ENCODE results near the gene SPSB2.

- no peak for TF ChIP-seq CTCF (IDR thresholded peaks at IDR 0.05)
- no peak for TF ChIP-seq POLR2AphosphoS5 (IDR thresholded peaks at IDR 0.05)
Measured at GRCh38 chr12:6830286-6830890, 42.7 kb downstream of the SPSB2 start.

Measured in breast epithelium (tissue), 3 donors.